Skin epidermis (tissue), 12 donors: Measurements from ENCODE around the gene IL1R2.
"Not testable (repeated sequence)": the region's sequence is repeated elsewhere in the genome, so short reads cannot be mapped to it uniquely, and the experiment has no call there.

ENCODE experiments used
- H3K27ac ChIP-seq, 21 experiments: fragments of 200-600 bp; sonication (generic) in 11 of 21; one replicate each; pipeline ENCODE4 v1.5.0; 2020; ENCODE audit warnings: mild to moderate bottlenecking in 3 of 21, inconsistent platforms in 2 of 21, moderate library complexity in 2 of 21
- H3K4me3 ChIP-seq, 7 experiments: fragments of 200-600 bp; sonication (generic) in 2 of 7; one replicate each; pipeline ENCODE4 v1.5.0; 2020; ENCODE audit warnings: inconsistent platforms in 2 of 7, mild to moderate bottlenecking in 2 of 7, moderate library complexity in 1 of 7

IL1R2 gene

DNA sequence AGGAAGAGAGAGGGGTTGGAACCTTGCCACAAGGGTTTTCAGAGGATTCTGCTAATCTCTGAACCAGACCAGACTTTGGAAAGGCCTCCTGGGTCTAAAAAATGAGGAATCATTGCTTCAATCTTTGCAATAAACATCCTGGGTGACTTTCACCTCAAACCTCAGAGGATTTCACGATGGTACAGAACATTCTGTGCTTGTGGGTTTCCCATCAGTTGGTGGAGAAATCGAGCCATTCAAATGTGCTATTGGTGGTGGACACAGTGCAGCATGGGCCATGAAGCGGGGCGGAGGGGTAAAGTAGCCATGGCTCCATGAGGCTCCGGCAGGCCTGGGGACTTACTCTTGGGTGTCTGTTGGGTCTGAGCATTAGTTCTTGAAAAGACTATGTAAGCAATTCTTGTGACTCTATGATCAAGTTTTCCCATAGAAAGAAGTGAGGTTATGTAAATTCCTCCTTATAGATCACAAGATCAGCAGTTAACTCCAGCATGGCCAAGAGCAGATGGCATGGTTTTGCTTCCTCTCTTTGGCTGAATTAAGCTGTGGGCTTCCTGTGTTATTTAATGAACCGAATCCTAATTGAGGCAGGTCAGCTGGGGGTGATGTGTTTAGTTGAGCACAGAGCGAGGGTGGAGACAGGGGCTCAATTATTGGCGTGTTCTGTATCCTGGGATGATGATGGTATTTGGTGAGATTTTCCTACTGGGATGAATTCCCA lies 1.9 kb upstream of the IL1R2 start:
- H3K27ac ChIP-seq = peak overlapping the region in 1 of 21 experiments; percentile 67
- H3K4me3 ChIP-seq = no peak overlapping the region

DNA sequence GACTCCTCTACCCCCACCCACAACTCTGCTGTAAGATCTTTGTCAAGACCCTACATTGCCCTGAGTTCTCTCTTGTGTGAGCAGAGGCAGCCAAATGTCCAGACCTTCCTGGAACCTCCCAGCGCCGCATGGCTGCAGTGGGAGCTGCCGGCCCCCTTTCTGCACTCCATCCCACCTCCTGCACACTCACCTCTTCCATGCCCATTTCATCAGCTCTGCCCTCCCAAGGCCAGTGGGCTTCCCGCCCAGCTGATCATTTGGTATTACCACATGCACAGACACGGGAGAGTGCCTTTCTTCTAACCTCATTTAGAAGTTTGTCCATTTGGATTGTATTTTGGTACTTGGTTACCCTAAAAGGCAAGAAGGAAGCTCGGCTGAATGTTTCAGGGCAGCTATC lies 2.0 kb downstream of the IL1R2 start:
- Histone ChIP-seq H3K27ac (peak overlapping the region in 4 of 21 experiments; percentile 4 to 81 (median 61)), H3K4me3 (peak overlapping the region in 2 of 7 experiments; percentile 2 to 30)

DNA sequence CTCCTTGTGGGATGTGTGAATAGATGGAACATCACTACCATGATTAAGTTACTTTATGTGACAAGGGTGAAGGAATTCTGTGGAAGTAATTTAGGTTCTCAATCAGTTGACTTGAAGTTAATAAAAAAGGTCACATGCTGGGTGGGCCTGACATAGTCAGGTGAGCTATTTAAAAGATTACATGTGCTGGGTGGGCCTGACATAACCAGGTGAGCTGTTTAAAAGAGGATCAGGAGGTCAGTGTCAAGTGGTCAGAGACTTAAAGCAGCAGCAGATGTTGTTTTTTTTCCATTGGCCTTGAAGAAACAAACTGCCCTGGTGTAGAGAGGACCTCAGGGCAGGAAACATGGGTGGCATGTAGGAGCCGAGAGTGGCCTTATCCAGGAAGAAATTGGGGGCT lies 3.3 kb downstream of the IL1R2 start:
- Histone ChIP-seq H3K4me3 (peak overlapping the region in 1 of 7 experiments; percentile 1), H3K27ac (peak overlapping the region in 2 of 21 experiments; percentile 12 to 46)

DNA sequence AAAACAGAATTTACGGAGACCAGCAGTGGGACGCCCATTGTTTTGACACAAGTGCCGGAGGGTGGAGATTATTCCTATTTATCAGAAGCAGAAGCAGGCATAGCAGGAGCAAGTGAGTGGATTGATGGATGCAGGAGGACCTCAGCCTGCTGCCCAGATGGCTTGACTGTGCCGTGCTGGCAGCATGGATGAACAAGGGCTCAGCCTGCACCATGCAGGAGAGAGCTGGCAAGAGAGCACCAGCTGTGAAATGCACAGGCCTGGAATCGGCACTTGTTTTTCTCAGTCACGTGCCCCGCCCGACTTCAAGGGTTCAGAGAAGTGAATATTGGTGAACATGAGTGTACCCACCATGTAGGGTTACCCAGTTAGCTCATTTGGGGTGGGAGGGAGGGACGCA lies 4.0 kb downstream of the IL1R2 start:
- Histone ChIP-seq H3K27ac (peak overlapping the region in 3 of 21 experiments; percentile 12 to 83 (median 45)), H3K4me3 (no peak overlapping the region)

DNA sequence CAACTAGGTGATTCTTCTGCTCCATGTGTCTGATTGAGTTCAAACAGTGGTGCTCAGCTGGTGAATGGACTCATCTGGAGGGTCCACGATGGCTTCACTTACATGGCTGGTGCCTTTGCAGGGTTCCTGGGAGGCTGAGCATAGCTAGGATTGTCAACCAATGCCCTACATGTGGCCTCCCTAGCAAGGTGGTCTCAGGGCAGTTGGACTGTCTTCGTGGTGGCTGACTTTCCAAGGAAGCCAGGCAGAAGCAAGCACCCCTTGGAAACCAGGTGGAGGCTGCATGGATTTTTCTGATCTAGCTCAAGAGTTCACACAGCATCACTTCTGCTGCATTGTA lies 6.8 kb downstream of the IL1R2 start:
- no peak overlapping the region for H3K4me3 ChIP-seq
- H3K27ac ChIP-seq = peak overlapping the region in 1 of 21 experiments; percentile 59

DNA sequence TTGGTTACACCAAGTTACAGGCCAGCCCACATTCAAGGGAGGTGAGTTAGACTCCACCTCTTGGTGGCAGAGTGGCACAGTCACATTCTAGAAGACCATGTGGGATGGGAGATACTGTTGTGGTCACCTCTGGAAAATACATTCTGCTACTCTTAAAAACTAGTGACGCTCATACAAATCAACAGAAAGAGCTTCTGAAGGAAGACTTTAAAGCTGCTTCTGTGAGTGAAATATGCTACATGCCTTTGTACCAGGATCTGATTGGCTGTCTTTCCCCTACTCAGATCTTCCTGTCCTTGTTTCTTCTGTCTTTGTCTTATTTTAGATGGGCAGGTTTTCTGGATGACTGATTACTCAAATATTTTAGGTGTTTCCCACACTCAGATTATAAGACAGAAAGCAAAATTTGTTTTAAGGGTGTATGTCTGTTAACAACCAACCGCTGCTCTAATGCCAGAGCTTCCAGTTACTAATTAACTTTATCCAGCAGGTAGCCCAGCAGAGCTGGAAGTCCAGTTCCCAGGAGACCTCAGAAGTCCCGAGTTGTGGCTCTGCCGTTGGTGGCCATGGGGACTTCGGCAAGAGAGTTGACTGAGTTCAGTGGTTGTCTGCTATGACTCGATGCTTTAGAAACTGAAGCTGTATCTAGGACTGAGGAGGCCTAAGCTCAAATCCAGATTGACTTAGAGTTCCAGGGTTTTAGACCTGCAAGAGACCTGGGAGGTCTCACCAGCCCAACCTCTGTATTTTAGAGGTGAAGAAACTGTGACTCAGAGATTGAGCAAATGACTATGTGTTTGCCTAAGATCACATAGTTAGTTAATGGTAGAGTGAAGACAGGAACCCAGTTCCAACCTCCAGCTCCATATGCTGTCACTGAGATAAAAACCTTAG lies 7.4 kb downstream of the IL1R2 start:
- Histone ChIP-seq H3K4me3 (no peak overlapping the region), H3K27ac (peak overlapping the region in 3 of 21 experiments; percentile 40 to 59 (median 56))

DNA sequence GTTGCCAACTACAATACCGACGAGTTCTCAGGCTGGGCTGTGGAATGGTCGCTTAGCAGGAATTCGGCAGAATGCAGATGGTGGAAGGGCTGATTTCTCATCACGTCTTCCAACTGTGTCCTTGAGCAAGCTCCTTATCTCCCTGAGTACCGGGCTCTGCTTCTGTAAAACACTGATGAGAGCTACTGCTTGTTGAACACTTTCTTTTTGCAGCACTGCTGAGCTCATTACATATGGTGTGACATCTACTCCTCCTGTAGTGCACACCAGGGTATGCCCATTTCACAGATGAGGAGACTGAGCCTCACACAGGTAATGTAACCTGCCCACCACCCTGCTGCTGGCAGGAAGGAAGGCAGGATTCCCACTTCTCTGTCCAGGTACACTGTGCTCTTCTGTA lies 8.3 kb downstream of the IL1R2 start:
- Histone ChIP-seq H3K4me3 (no peak overlapping the region), H3K27ac (peak overlapping the region in 1 of 21 experiments; percentile 59)

DNA sequence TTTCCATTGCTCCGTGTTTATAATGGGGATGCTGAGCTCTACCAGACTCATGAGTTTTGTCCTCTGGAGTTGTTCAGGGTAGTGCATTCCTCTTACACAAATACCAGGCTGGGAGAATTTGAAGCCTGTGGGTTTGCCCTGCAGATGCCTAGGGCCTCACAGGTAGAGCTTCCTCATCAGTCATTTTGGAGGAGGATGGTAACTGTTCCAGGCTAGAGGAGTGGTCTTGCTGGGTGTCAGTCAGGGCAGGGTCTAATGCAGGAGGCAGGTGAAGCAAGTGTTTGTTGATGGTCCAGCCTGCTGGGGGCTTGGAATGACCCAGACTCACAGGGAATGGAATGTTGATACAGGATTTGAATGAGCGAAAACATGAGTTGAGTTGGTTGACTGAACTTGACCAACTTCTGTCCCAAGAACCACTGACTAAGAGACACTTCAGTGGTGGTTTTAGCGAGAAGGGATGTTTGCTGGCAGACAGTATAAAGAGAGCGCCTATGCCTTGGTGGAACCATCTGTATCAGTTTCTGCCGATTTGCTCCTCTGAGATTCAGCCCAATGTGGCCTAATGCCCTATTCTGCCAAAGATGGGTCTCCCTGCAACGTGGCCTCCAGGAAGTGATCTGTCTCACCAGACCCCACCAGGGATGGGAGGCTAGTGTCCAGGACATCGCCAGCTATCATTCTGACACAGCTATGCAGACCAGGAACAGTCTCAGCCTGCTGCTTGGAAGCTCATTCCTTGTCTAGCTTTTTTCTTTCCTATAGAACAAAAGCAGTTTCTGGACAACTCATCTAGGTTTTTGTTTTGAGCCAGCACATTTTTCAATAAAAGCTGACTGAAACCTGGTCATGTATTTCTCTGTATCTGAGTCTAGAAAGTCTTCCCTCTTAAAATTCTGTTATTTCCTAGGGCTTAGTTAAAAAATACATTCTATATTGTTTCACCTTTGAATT lies 9.3 kb downstream of the IL1R2 start:
- no peak overlapping the region for H3K4me3 ChIP-seq
- H3K27ac ChIP-seq = peak overlapping the region in 4 of 21 experiments; percentile 8 to 59 (median 30)

DNA sequence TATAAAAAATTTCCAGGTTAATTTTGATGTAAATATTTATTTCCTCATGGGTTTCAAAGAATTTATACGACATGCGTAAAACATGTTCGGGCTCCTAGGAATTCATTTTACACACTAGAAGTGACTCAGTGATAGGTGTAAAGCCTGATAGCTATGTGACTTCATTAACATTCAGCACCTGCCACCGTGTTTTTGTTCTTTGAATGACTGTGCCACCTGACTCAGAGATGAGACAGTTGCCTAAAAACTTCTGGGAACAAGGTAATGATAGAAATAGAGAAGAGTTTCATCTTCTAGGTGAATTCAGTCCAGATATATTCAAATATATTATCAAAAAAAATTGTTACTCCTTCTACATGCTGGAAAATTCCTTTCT lies 10.0 kb downstream of the IL1R2 start:
- H3K4me3 ChIP-seq = no peak overlapping the region
- peak overlapping the region in 4 of 21 experiments; percentile 10 to 59 (median 26) for H3K27ac ChIP-seq

DNA sequence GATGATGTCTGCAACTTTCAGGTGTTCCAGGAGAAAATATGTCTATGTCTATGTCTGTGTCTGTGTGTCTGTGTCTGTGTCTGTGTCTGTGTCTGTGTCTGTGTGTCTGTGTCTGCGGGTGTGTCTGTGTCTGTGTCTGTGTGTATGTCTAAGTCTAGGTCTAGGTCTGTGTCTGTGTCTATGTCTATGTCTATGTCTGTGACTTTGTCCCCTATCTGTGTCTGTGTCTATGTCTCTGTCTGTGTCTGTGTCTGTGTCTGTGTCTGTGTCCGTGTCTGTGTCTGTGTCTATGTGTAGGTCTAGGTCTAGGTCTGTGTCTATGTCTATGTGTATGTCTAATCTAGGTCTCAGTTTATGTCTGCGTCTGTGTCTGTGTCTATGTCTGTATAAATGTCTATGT lies 10.5 kb downstream of the IL1R2 start:
- Histone ChIP-seq H3K4me3 (no peak overlapping the region), H3K27ac (peak overlapping the region in 2 of 21 experiments; percentile 10 to 11)

DNA sequence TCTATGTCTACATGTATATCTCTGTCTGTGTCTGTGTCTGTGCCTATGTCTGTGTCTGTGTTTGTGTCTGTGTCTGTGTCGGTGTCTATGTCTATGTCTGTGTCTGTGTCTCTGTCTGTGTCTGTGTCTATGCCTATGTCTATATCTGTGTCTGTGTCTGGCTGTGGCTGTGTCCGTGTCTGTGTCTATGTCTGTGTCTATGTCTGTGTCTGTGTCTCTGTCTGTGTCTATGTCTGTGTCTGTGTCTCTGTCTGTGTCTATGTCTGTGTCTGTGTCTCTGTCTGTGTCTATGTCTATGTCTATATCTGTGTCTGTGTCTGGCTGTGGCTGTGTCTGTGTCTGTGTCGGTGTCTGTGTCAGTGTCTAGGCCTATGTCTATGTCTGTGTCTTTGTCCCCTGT lies 11.1 kb downstream of the IL1R2 start:
- H3K27ac ChIP-seq = not testable (repeated sequence)

DNA sequence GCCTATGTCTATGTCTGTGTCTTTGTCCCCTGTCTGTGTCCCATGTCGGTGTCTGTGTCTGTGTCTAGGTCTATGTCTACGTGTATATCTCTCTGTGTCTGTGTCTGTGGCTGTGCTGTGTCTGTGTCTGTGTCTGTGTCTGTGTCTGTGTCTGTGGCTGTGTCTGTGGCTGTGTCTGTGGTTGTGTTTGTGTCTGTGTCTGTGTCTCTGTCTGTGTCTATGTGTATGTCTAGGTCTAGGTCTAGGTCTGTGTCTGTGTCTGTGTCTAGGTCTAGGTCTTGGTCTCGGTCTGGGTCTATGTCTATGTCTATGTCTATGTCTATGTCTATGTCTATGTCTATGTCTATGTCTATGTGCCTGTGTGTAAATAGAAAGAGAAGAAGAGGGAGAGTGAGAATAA lies 11.9 kb downstream of the IL1R2 start:
- H3K4me3 ChIP-seq = no peak overlapping the region
- peak overlapping the region in 2 of 21 experiments; percentile 6 to 52 for H3K27ac ChIP-seq

More for the DNA sequence above, 11.1 kb downstream of the IL1R2 start:
- not testable (repeated sequence) for H3K4me3 ChIP-seq

DNA sequence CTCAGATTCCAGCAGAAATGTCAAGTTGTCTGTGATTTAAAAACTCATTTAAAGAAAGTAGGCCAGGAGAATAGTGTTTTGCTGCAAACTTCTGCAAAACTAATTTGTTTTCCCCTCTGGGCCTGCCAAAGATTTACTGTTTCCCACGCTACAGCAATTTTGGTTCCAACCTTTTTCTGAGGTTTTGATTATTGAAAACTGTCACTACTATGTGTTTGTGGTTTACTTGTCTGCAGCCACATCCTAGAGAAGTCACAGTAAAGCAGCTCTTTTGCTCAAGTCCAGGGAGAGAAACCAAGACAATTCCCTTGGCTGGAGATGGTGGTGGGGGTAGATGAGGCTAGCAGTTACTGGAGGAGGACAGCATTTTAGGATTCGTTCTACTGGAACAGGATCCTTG lies 12.8 kb downstream of the IL1R2 start:
- no peak overlapping the region for H3K4me3 ChIP-seq
- H3K27ac ChIP-seq = peak overlapping the region in 6 of 21 experiments; percentile 10 to 66 (median 26)

DNA sequence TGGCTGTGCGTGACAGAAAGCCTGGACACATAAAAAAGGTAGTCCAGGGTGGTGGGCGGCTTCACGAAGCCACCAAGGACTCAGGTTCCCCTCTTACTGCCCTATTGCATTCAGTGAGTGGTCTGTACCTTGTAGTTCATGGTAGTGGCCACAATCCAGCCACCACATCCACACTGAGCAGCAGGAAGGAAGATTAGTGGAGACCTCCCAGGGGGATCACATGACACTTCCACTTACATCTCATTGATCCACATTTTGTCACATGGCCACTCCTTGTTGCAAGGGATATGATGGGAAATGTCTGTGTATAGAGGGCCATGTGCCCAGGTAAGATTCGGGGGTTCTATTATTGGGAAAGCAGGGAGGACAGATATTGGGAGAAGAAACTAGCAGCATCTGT lies 13.7 kb downstream of the IL1R2 start:
- peak overlapping the region in 4 of 21 experiments; percentile 10 to 66 (median 36) for H3K27ac ChIP-seq
- H3K4me3 ChIP-seq = no peak overlapping the region

DNA sequence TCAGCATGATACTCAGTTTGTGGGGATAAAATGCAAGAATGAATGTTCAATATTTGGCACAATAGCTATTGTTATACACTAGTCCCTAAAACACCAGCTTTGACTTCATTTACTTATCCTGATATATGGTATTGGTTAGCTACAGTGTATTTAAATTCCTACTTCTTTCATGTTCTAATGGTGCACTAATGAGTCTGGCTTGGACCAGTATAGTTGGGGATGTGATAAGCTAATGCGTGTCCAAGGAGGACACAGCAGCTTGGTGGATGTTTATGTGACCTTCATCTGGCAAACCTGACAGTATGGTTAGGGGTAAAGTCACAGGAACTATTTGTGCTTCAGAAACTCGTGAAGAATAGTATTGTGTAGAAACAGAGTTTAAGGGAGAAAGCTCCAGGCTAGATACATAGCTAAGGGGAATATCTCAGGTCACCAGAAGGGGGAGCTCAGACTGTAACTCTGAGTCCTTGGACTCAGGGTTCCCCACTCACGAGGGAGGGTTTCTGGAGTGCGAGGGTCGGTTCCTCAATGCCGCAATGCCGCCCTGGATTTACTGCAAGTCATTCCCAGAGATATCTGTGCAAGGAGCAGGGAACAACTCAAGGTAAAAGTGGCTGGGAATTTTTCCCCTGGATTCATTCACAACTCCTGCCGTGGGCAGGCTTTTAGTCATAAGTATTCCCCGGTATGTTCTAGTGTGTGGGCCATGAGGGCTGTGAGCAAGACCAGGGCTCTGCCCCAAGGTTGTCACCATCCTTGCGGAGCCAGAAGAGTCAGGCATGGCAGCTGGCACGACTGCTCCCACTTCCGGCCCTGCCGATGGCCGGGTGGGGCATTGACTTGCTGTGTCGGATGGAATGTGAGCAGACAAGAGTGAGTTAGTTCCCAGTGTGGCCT lies 14.5 kb downstream of the IL1R2 start:
- Histone ChIP-seq H3K4me3 (no peak overlapping the region), H3K27ac (peak overlapping the region in 10 of 21 experiments; percentile 1 to 54 (median 19))

DNA sequence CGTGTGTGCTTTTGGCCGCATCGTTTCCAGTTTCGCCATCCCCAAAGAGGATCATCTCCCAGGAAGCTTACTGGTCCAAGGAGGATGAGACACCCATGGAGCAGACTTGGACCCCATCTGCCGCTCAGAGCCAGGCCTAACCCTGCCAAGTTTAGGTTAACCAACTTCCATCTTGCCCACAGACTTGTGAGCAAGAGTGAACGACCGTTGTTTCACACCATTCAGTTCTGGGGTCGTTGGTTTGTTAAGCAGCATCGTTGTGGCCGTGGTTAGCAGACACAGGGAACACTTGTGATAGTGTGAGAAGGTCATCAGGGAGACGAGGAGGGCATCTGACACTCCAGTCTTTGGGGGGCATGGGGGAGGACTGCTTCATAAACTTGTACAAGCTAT lies 15.1 kb downstream of the IL1R2 start:
- peak overlapping the region in 9 of 21 experiments; percentile 1 to 52 (median 12) for H3K27ac ChIP-seq
- no peak overlapping the region for H3K4me3 ChIP-seq

DNA sequence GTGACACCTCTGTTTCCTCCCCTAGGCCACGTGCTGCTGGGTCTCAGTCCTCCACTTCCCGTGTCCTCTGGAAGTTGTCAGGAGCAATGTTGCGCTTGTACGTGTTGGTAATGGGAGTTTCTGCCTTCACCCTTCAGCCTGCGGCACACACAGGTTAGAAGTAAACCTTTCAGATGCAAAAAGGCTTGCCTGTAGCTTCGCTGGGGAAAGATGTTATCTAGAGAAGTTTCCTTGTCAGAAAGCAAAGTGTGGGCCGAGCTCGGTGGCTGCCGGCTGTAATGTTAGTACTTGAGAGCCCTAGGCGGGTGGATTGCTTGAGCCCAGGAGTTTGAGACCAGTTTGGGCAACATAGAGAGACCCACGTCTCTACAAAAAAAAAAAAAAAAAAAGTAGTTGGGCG lies 16.7 kb downstream of the IL1R2 start:
- Histone ChIP-seq H3K27ac (no peak overlapping the region), H3K4me3 (no peak overlapping the region)

DNA sequence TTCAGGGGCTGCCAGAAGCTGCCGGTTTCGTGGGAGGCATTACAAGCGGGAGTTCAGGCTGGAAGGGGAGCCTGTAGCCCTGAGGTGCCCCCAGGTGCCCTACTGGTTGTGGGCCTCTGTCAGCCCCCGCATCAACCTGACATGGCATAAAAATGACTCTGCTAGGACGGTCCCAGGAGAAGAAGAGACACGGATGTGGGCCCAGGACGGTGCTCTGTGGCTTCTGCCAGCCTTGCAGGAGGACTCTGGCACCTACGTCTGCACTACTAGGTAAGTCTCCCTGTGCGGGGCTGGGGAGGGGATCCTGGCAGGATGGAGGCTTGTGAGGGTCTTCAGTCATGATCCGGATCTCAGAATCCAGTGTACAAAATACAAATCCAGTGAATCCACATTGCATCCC lies 17.8 kb downstream of the IL1R2 start:
- Histone ChIP-seq H3K4me3 (no peak overlapping the region), H3K27ac (peak overlapping the region in 1 of 21 experiments; percentile 39)

DNA sequence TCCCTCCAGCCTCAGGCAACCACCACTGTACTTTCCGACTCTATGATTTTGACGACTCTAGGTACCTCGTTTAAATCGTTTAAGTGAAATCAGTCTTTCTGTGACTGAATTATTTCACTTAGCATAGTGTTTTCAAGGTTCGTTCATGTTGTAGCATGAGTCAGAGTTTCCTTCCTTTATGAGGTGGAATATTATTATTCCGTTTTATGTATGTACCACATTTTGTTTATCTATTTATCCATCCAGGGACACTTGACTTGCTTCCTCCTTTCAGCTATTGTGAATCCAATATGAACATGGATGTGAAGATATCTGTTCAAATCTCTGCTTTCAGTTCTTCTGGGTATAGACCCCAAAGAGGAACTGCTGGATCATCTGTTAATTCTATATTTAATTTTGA lies 19.1 kb downstream of the IL1R2 start:
- Histone ChIP-seq H3K4me3 (no peak overlapping the region), H3K27ac (peak overlapping the region in 5 of 21 experiments; percentile 21 to 64 (median 47))
